Mesodermal cell (in vitro differentiated cells): ENCODE results near the gene SMURF1.

Source experiments
- H3K27ac ChIP-seq: 2 replicates; pipeline ENCODE4 v1.7.0; 2013; ENCODE audit warnings: mild to moderate bottlenecking, low read depth, low read length, moderate library complexity; ENCODE audit not compliant: severe bottlenecking
- H3K36me3 ChIP-seq: 2 replicates; pipeline ENCODE4 v1.7.1; 2013; ENCODE audit warnings: mild to moderate bottlenecking, low read length, moderate library complexity; ENCODE audit not compliant: control insufficient read depth, insufficient read depth
- H3K4me1 ChIP-seq: one replicate; pipeline ENCODE4 v1.7.1; 2013; ENCODE audit warnings: mild to moderate bottlenecking, low read length; ENCODE audit not compliant: insufficient read depth, control insufficient read depth, poor library complexity, severe bottlenecking
- H3K4me3 ChIP-seq: 2 replicates; pipeline ENCODE4 v1.7.0; 2013; ENCODE audit warnings: low read length, control low read depth, mild to moderate bottlenecking; ENCODE audit not compliant: insufficient read depth, poor library complexity, severe bottlenecking; ENCODE audit errors: extremely low read depth
- H3K9me3 ChIP-seq: 2 replicates; pipeline ENCODE4 v1.7.1; 2013; ENCODE audit warnings: mild to moderate bottlenecking, low read length, moderate library complexity; ENCODE audit not compliant: control insufficient read depth
- WGBS, 2 experiments: methylation state at CpG; one replicate each; pipeline ENCODE4 v1.1.5; 2013; ENCODE audit warnings: missing lambda C conversion rate in 2 of 2; ENCODE audit not compliant: insufficient coverage in 2 of 2; 5-methylcytosine and 5-hydroxymethylcytosine counted together

The SMURF1 gene

GRCh38 chr7:99129001-99129400 lies 14.9 kb downstream of the SMURF1 start:
- H3K4me1 ChIP-seq = peaks cover 6% of the 10 kb centered on the region
- 100% methylated on average over 1 of the region's 3 CpGs; no CpG with 5 or more reads in 1 of the 2 experiments for WGBS, 2 experiments
- H3K36me3 ChIP-seq = peaks cover 5% of the 10 kb centered on the region
- no peak overlapping the region for H3K27ac ChIP-seq
- H3K4me3 ChIP-seq = no peak overlapping the region
- H3K9me3 ChIP-seq = no peaks in the 10 kb centered on the region

GRCh38 chr7:99128076-99128950 lies 15.6 kb downstream of the SMURF1 start:
- Histone ChIP-seq H3K36me3 (peaks cover 9% of the 10 kb centered on the region), H3K27ac (no peak overlapping the region), H3K9me3 (no peaks in the 10 kb centered on the region), H3K4me1 (peaks cover 3% of the 10 kb centered on the region), H3K4me3 (no peak overlapping the region)
- WGBS, 2 experiments = 97 to 98% methylated on average over 5 to 6 of the region's 11 CpGs

- WGBS, 2 experiments = 94 to 98% methylated on average over 5 to 6 of the region's 6 CpGs
- Histone ChIP-seq H3K4me1 (peaks cover 3% of the 10 kb centered on the region), H3K36me3 (peaks cover 9% of the 10 kb centered on the region), H3K27ac (no peak overlapping the region), H3K4me3 (no peak overlapping the region), H3K9me3 (no peaks in the 10 kb centered on the region)
These were observed 16.3 kb downstream of the SMURF1 start for GRCh38 chr7:99127636-99128035.

- peaks cover 3% of the 10 kb centered on the region for H3K4me1 ChIP-seq
- H3K9me3 ChIP-seq = no peaks in the 10 kb centered on the region
- H3K36me3 ChIP-seq = peaks cover 9% of the 10 kb centered on the region
- WGBS, 2 experiments = 75% methylated on average over 9 to 10 of the region's 14 CpGs
- no peak overlapping the region for H3K4me3 ChIP-seq
- no peak overlapping the region for H3K27ac ChIP-seq
These were observed 16.9 kb downstream of the SMURF1 start for GRCh38 chr7:99126921-99127553.

- H3K27ac ChIP-seq = no peak overlapping the region
- peaks cover 2% of the 10 kb centered on the region for H3K9me3 ChIP-seq
- no peak overlapping the region for H3K4me3 ChIP-seq
- 83 to 87% methylated on average over 4 of the region's 4 CpGs for WGBS, 2 experiments
- H3K36me3 ChIP-seq = peaks cover 11% of the 10 kb centered on the region
- peaks cover 11% of the 10 kb centered on the region for H3K4me1 ChIP-seq
These were observed 18.4 kb downstream of the SMURF1 start for GRCh38 chr7:99125505-99125865.

- peaks cover 7% of the 10 kb centered on the region for H3K9me3 ChIP-seq
- no peak overlapping the region for H3K27ac ChIP-seq
- 90 to 93% methylated on average over 3 of the region's 3 CpGs for WGBS, 2 experiments
- H3K4me3 ChIP-seq = no peak overlapping the region
- peaks cover 13% of the 10 kb centered on the region for H3K4me1 ChIP-seq
- H3K36me3 ChIP-seq = peaks cover 17% of the 10 kb centered on the region
These were observed 19.0 kb downstream of the SMURF1 start for GRCh38 chr7:99124751-99125504.

GRCh38 chr7:99124236-99124635 lies 19.7 kb downstream of the SMURF1 start:
- Histone ChIP-seq H3K4me1 (peaks cover 13% of the 10 kb centered on the region), H3K4me3 (no peak overlapping the region), H3K27ac (no peak overlapping the region), H3K36me3 (peaks cover 24% of the 10 kb centered on the region), H3K9me3 (peaks cover 11% of the 10 kb centered on the region)
- WGBS, 2 experiments = 91 to 100% methylated on average over 3 to 4 of the region's 4 CpGs

- WGBS, 2 experiments = no CpG with 5 or more reads among the region's 1 CpG
- Histone ChIP-seq H3K9me3 (peaks cover 11% of the 10 kb centered on the region), H3K4me1 (peaks cover 13% of the 10 kb centered on the region), H3K4me3 (no peak overlapping the region), H3K27ac (no peak overlapping the region), H3K36me3 (peaks cover 28% of the 10 kb centered on the region)
These were observed 20.3 kb downstream of the SMURF1 start for GRCh38 chr7:99123571-99124033.

GRCh38 chr7:99122762-99123161 lies 21.1 kb downstream of the SMURF1 start:
- Histone ChIP-seq H3K9me3 (peaks cover 15% of the 10 kb centered on the region), H3K27ac (no peak overlapping the region), H3K4me1 (peaks cover 10% of the 10 kb centered on the region), H3K4me3 (no peak overlapping the region), H3K36me3 (peaks cover 35% of the 10 kb centered on the region)
- WGBS, 2 experiments = 94 to 100% methylated on average over 2 to 3 of the region's 6 CpGs

- Histone ChIP-seq H3K4me3 (no peak overlapping the region), H3K4me1 (peaks cover 10% of the 10 kb centered on the region), H3K36me3 (peaks cover 35% of the 10 kb centered on the region), H3K27ac (peak overlapping the region; percentile 36), H3K9me3 (peaks cover 17% of the 10 kb centered on the region)
- 92% methylated on average over 8 to 13 of the region's 13 CpGs for WGBS, 2 experiments
These were observed 22.3 kb downstream of the SMURF1 start for GRCh38 chr7:99121496-99122021.
